ENCODE data around the gene FAM185A. TPM values are rescaled to one million over a fixed set of nuclear protein-coding genes. Genes with fewer than 3 reads are reported as not detected.

FAM185A gene
- total RNA-seq, 4 donors from 2014 or later = 8.9 to 36.3 (median 13.0) TPM

DNA sequence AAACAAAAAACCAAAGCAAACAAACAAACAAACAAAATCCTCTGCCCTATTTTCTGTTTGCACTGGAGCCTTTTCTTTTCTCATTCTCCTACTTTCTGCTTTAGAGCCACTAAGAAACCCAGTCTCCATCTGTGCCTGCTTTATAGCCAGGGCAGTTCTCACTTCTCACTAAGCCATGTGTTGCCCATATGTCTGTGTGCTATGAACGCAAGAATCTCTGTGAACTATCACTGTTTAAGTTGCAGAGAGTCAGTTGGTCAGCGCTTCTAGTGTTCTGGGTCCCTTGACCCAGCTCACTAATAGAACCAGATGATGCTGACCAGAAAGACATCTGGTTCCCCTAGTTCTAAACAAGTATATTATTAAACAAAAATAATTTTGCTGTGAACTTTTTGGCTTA lies 81.4 kb downstream of the FAM185A start:
- no peaks in the 10 kb centered on the region for H3K9me3 ChIP-seq
- WGBS, 2 donors (ENCODE audit: low coverage in 1 of 2) = 76 to 100% methylated on average over 1 to 2 of the region's 2 CpGs
- ATAC-seq = no peak
- no peak overlapping the region for H3K4me3 ChIP-seq
- H3K4me1 ChIP-seq = no peaks in the 10 kb centered on the region
- peaks cover 0 to 37% of the 10 kb centered on the region in 2 donors for H3K36me3 ChIP-seq
- no peak overlapping the region for H3K27ac ChIP-seq
- H3K27me3 ChIP-seq = no peaks in the 10 kb centered on the region
- no peak for TF ChIP-seq POLR2AphosphoS5 (IDR thresholded peaks at IDR 0.05)
- TF ChIP-seq, protein P1, sequence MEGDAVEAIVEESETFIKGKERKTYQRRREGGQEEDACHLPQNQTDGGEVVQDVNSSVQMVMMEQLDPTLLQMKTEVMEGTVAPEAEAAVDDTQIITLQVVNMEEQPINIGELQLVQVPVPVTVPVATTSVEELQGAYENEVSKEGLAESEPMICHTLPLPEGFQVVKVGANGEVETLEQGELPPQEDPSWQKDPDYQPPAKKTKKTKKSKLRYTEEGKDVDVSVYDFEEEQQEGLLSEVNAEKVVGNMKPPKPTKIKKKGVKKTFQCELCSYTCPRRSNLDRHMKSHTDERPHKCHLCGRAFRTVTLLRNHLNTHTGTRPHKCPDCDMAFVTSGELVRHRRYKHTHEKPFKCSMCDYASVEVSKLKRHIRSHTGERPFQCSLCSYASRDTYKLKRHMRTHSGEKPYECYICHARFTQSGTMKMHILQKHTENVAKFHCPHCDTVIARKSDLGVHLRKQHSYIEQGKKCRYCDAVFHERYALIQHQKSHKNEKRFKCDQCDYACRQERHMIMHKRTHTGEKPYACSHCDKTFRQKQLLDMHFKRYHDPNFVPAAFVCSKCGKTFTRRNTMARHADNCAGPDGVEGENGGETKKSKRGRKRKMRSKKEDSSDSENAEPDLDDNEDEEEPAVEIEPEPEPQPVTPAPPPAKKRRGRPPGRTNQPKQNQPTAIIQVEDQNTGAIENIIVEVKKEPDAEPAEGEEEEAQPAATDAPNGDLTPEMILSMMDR (IDR thresholded peaks at IDR 0.05) = no peak
- no peak for TF ChIP-seq POLR2A (IDR thresholded peaks at IDR 0.05)
- TF ChIP-seq EP300 (IDR thresholded peaks at IDR 0.05) = no peak

DNA sequence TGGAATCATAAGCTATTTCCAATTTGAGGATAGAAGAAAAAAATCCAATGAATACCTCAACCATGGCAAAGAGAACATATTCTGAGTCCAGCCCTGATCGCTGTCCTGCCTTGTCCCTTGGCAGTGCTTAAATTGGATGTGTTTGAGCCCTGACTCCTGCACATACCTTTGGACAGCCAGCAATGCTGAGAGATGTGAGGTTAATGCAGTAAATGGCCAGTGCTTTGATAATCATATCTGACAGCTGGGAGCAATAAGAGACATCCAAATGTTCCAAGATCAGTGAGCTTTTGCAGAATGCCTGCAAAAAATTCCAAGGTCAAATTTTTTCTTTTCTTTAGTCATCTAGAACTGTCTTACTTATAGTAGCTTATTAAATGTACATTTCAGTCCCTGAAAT lies 83.9 kb downstream of the FAM185A start:
- no peak for ATAC-seq
- Histone ChIP-seq H3K27ac (no peak overlapping the region), H3K4me1 (no peaks in the 10 kb centered on the region), H3K9me3 (no peaks in the 10 kb centered on the region), H3K4me3 (no peak overlapping the region), H3K36me3 (peaks cover 0 to 29% of the 10 kb centered on the region in 2 donors), H3K27me3 (no peaks in the 10 kb centered on the region)
- no peak for TF ChIP-seq POLR2AphosphoS5 (IDR thresholded peaks at IDR 0.05)
- no peak for TF ChIP-seq POLR2A (IDR thresholded peaks at IDR 0.05)
- TF ChIP-seq EP300 (IDR thresholded peaks at IDR 0.05) = no peak
- TF ChIP-seq, protein P1 (IDR thresholded peaks at IDR 0.05) = no peak
- 56 to 62% methylated on average over 1 of the region's 1 CpG for WGBS, 2 donors (ENCODE audit: low coverage in 1 of 2)

DNA sequence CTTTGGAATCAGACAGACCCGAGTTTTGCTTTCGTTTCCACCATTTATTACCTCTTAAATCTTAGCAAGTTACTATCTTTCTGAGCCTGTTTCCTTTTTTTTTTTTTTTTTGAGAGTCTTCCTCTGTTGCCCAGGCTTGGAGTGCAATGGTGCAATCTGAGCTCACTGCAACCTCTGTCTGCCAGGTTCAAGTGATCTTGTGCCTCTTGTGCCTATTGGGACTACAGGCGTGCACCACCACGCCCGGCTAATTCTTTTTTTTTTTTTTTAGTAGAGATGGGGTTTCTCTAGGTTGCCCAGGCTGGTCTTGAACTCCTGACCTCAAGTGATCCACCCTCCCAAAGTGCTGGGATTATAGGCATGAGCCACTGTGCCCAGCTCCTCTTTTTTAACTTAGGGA lies 84.5 kb downstream of the FAM185A start:
- Histone ChIP-seq H3K27me3 (no peaks in the 10 kb centered on the region), H3K36me3 (peaks cover 0 to 26% of the 10 kb centered on the region in 2 donors), H3K4me1 (no peaks in the 10 kb centered on the region), H3K9me3 (no peaks in the 10 kb centered on the region), H3K4me3 (no peak overlapping the region), H3K27ac (no peak overlapping the region)
- no peak for TF ChIP-seq POLR2AphosphoS5 (IDR thresholded peaks at IDR 0.05)
- TF ChIP-seq EP300 (IDR thresholded peaks at IDR 0.05) = no peak
- TF ChIP-seq, protein P1 (IDR thresholded peaks at IDR 0.05) = no peak
- TF ChIP-seq POLR2A (IDR thresholded peaks at IDR 0.05) = no peak
- ATAC-seq = no peak
- WGBS, 2 donors (ENCODE audit: low coverage in 1 of 2) = 55 to 68% methylated on average over 2 of the region's 5 CpGs

DNA sequence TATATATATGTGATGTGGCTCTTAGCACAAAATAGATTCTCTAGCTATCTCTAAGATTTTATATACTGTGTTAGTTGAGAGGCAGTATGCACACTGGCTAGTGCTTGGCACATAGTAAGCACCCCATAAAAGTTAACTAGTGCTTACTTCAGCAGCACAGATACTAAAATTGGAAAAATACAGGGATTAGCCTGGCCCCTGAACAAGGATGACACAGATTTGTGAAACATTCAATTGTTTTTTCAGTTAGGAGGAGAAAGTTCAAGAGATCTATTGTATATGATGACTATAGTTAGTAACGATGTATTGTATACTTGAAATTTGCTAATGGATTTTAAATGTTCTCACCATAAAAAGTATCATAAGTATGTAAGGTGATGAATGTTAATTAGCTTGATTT lies 85.7 kb downstream of the FAM185A start:
- H3K27ac ChIP-seq = no peak overlapping the region
- TF ChIP-seq POLR2AphosphoS5 (IDR thresholded peaks at IDR 0.05) (no peak), EP300 (IDR thresholded peaks at IDR 0.05) (no peak), POLR2A (IDR thresholded peaks at IDR 0.05) (no peak)
- TF ChIP-seq, protein P1 (IDR thresholded peaks at IDR 0.05) = no peak
- WGBS, 2 donors (ENCODE audit: low coverage in 1 of 2) = 64 to 73% methylated on average over 1 of the region's 1 CpG

DNA sequence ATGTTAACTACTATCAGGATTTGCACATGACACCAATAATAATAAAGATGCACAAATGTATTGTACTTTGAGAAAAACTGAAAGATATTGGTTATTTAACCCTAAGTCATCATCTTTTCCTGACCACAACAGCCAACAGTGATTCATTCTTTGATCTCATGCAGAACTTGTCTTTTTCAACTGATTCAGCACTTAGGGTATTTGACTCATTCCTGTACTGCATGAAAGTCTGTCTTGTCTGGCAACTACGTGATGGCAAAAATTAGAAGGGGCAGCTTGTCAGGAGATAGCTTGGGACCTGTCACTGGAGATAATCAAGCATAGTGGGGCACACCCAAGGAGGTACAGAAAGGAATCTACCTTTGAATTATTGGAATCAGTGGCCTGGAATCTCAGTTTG lies 86.2 kb downstream of the FAM185A start:
- no peak overlapping the region for H3K4me3 ChIP-seq
- H3K36me3 ChIP-seq = peaks cover 0 to 10% of the 10 kb centered on the region in 2 donors
- no peaks in the 10 kb centered on the region for H3K27me3 ChIP-seq
- no peaks in the 10 kb centered on the region for H3K9me3 ChIP-seq
- H3K27ac ChIP-seq = no peak overlapping the region
- no peaks in the 10 kb centered on the region for H3K4me1 ChIP-seq
- ATAC-seq = no peak
- 38% methylated on average over 1 of the region's 1 CpG; no CpG with 5 or more reads in 1 of the 2 donors for WGBS, 2 donors (ENCODE audit: low coverage in 1 of 2)
- TF ChIP-seq POLR2AphosphoS5 (IDR thresholded peaks at IDR 0.05) = no peak
- TF ChIP-seq POLR2A (IDR thresholded peaks at IDR 0.05) = no peak
- no peak for TF ChIP-seq EP300 (IDR thresholded peaks at IDR 0.05)
- TF ChIP-seq, protein P1 (IDR thresholded peaks at IDR 0.05) = no peak

More for the DNA sequence above, 85.7 kb downstream of the FAM185A start:
- Histone ChIP-seq H3K4me1 (no peaks in the 10 kb centered on the region), H3K9me3 (no peaks in the 10 kb centered on the region), H3K36me3 (peaks cover 0 to 15% of the 10 kb centered on the region in 2 donors), H3K27me3 (no peaks in the 10 kb centered on the region), H3K4me3 (no peak overlapping the region)
- no peak for ATAC-seq
